ENCODE measurements around the gene ACKR3.

The ACKR3 gene

DNA sequence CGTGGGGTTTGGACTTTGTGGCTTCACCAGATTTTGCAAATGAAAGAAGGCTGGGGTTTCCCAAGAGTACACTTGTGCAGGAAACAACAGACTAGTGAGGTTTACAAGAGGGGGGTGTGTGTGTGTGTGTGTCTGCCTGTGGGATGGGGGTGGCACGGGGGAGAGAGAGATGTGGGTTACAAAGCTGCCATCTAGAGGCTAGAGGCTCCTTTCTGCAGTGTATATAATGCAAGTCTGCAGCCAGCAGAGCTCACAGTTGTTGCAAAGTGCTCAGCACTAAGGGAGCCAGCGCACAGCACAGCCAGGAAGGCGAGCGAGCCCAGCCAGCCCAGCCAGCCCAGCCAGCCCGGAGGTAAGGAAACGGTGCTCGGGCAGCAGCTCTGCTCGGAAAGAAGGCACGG is at the start of gene ACKR3:
Gene ACKR3 (plus strand): TSS at position 253 of the 401 bp plus-strand sequence. CDS start 10,641 bp downstream, outside the sequence.
- peak; percentile 52 for DNase-seq

- no peak for DNase-seq
These were observed 48.1 kb upstream of the ACKR3 start for GRCh38 chr2:236521556-236521955.

- DNase-seq = no peak
These were observed 46.4 kb upstream of the ACKR3 start for GRCh38 chr2:236523249-236523648.

GRCh38 chr2:236525411-236525997 is 44.1 kb upstream of the ACKR3 start:
- DNase-seq = no peak

- DNase-seq = no peak
These were observed 43.0 kb upstream of the ACKR3 start for GRCh38 chr2:236526455-236527158.

DNA sequence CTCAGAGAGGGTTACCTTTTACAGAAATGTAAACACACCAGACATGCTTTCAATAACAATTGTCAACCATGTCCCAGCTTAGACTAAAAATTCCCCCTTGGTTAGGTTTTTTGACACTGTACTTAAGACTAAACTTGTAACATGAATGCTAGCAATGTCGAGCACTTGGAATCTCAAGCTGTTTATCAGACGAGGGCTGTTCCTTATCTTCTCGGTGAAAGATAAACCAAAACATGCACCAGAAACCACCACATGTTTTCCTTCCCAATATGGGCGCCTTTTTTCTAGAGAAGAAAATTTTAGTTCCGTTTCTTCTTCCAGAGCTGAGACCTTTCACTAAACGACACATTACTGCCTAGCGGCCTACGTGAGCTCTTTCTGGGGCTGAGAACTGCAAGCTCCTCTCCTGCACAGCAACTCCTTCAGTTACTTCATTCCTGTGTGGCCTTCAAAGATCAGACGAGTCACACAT is 42.4 kb upstream of the ACKR3 start:
- no peak for DNase-seq

GRCh38 chr2:236529606-236530005 is 40.0 kb upstream of the ACKR3 start:
- no peak for DNase-seq

DNA sequence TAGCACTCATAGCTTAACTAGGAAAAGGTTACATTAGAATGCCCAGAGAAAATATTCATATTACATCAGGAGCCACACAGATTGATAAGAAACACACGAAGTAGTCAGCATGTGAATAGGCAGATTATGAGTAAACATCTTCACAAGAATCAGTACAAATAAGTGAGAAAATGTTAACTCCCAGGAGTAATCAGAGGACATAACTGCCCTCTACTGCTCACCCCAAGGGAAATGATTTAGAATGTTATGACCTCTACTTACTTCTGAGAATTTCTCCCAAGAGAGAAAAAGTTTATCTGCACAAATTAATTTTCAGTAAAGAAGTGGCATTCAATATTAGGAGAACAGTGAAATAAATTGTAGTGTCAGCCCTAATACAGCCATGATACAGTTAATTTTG is 39.1 kb upstream of the ACKR3 start:
- DNase-seq = no peak

GRCh38 chr2:236531195-236531594 is 38.4 kb upstream of the ACKR3 start:
- DNase-seq = no peak

DNA sequence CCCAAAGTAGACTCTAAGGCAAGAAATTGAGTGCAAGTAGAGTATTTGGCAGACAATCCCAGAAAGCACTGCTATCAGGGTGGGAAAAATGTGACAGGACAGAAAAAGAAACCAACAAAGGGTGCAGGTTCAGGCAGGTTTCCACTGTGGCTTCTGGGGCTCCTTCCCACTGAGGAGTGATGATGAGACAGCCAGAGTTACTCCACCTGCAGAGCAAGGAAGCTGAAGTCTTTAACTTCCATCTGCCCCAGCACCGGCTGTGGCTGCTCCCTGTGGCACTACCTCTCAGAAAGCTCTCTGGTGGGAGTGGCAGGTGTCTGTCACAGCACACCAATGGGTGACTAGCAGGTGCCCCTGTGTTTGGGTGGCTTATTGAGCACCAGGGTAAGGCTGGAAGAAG is 37.6 kb upstream of the ACKR3 start:
- no peak for DNase-seq

DNA sequence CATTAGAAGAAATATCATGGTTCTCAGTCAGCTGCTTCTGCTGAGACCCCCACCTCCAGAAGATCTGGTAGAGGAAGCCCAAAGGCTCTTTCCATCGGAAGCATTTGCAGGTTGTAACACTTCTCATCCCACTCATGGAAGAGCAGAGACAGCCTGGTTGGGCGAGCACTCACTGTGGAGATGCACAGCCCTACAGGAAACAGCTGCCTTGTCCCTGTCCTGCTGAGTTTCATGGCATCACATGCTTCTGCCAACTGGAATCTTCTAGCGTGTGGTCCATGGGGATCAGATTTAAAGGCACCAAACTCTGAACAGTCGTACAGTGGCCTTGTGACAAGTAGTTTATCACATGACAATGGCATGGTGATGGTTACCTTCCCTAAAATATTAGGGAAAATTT is 36.3 kb upstream of the ACKR3 start:
- no peak for DNase-seq

- no peak for DNase-seq
These were observed 34.6 kb upstream of the ACKR3 start for GRCh38 chr2:236535024-236535423.

DNA sequence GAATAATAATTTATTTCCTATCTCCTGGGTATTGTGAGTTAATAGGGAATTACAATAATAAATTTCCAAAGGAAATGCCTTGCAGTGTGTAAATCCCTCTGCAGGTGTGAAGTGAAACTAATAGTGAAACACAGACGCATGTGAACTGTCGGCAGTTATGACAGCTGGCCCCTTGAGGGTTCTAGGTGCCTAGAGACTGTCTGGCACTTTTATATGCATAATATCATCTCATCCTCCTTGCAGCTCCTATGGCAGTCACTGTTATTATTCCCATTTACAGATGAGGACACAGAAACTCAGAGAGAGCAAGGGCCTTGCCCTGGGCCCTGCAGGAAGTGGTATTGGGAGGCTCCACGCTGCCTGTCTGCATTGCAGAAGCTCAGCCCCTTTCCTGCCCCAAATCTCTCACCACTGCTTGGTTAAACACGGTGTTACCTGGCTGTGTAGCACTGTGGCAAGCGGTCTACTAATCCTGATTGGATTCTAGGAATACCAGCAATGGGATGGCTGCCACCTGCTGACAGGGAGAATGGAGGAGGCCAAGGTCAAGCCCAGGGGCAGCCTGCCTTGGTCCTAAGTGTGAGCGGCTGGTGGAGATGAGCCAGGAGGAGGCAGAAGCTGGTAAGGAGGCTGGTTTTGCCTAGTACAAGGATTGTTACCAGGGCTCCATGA is 32.8 kb upstream of the ACKR3 start:
- DNase-seq = peak; percentile 31

GRCh38 chr2:236538242-236538641 is 31.4 kb upstream of the ACKR3 start:
- DNase-seq = no peak

- DNase-seq = no peak
These were observed 28.5 kb upstream of the ACKR3 start for GRCh38 chr2:236541008-236541562.

GRCh38 chr2:236544362-236544761 is 25.3 kb upstream of the ACKR3 start:
- DNase-seq = no peak

DNA sequence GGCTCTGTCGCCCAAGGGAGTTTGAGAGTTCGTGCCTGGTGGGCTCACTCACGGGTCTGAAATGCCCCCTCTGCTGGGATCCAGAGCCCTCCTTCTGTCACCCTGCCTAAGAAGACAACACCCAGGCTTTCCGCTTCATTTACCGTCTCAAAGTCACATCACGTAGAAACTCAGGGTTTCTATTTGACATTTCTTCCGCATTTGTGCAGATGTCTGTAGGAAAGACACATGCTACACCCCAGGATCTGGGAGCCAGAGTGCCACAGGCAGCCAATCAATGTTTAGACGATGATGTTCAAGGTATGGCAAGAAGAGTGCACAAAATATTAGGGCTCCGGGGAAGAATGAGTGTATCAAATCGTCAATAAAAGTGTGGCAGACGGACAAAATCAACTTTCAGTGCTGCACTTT is 24.4 kb upstream of the ACKR3 start:
- DNase-seq = no peak

DNA sequence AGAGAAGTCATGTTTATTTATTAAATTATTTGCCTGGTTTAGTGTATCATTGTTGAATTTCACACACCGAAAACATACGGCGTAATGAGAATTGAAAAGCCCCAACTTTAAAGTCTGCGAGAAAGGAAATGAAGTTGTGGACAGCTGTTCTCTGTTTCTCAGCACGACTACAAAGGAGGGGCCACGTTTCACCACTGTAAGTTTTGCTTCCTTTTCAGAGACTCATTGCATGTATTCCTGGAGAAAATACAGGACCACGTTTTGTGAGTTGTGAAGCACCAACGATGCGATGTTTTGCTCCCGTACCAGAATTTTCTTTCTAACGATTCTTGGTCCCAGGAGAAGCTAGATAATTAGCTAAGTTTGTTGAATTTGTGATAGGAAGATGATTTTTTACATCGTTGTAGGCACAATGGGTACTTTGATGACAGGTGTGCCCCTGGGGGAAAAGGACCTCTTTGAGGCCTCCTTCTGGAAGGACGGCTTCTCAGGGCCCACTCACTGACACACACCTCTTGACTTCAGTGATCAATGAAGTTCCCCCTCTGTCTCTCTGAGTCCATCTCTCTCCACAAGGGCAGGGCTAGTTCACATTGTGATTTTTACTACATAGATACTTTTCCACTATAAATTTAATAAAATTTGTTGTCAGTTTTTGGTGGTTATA is 23.7 kb upstream of the ACKR3 start:
- no peak for DNase-seq

DNA sequence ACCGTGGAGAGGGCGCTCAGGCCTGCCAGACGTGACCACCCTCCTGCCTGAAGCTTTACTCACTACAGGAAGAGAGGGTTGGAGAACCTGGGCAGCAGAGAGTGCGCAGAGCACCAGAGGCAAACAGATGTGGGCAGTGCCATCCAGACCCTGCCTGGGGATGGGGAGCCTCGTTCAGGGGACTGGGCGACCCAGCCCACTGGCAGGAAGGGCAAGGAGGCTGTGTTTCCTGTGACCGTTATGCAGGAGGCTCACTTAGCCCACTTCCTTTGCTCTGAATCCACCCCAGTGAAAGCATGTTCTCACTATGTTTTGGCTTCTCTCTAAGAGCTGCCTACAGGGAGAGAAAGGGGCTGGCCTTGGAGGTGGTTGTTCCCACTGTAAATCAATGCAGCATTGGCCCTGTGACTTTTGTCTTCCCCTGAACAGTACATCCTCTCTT is 23.0 kb upstream of the ACKR3 start:
- DNase-seq = no peak

DNA sequence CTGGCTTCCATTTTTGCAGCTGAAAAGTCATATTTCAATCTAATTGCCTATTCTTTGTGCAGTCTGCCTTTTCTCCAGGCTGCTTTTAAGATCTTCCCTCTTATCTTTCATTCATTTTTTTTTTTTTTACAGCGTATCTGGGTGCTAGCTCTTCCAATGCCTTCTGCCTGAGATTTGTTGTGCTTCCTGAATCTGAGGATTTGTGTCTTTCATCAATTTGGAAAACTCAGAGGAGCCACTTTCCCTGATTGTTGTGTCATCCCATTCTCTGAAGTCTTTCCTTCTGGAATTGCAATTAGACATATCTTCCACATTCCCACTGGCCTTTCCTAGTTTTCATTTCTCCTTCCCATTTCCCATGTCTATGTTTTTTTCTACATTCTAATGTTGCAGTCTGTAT is 21.9 kb upstream of the ACKR3 start:
- no peak for DNase-seq

- no peak for DNase-seq
These were observed 21.3 kb upstream of the ACKR3 start for GRCh38 chr2:236548179-236548921.

DNA sequence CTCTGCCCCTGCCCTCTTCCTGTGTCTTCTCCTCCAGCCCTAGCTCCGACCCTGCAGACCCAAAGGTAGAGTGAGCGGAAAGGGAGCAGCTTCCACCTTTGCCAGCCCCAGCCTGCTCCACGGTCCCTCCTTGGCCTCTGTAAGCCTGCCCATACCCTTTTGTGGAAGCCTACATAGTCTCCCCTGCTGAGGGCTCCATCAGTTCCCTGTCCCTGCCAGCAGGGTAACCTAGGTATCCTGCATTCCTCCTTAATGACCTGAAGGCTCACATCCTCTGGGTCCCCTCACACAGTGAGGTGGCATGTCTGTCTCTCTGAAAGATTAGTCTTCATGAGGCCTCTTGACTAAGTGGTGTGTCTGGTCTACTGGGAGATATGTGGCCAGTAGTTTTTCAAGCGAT is 20.5 kb upstream of the ACKR3 start:
- DNase-seq = no peak

DNA sequence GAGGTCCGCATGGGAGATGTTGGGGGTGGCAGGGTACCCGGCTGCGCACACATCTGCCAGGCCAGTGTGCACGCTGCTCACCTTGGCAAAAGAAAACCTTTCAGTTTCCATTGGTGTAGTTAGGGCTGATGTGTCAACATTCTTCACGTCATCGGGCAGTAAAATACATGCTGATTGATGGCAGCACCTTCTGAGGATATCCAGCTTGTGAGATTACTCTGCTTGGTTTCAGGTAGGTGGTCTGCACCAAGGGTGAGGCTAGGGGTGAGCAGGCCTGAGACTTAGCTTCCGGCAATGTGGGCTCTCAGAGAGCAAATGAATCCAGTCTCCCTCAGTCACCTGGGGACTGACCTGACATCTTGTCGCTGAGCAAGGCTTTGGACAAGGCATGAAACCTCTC is 19.3 kb upstream of the ACKR3 start:
- DNase-seq = no peak
